Heart right ventricle (tissue), 16 donors: ENCODE results near the gene POLD2. TPM values are rescaled to one million over a fixed set of nuclear protein-coding genes. Genes with fewer than 3 reads are reported as not detected.

Experiments used
- ATAC-seq, 8 donors: fragments of 200-7000 bp; cut with Tn5 transposase; one replicate each; pipeline ENCODE4 v1.9.1; 2020; ENCODE audit warnings: mild to moderate bottlenecking in 8 of 8, moderate library complexity in 8 of 8, moderate number of reproducible peaks in 1 of 8
- DNase-seq, 2 donors: peaks; one replicate each; pipeline ENCODE4 v3.0.0-alpha.2; 2020
- H3K27ac ChIP-seq, 10 donors: fragments of 200-600 bp; sonication (generic) in 2 of 10; one replicate each; pipeline versions ENCODE4 v1.5.0 to v1.8.0; 2020 to 2022; ENCODE audit warnings: mild to moderate bottlenecking in 3 of 10
- H3K27me3 ChIP-seq, 7 donors: fragments of 200-600 bp; one replicate each; pipeline ENCODE4 v1.8.0; 2021 to 2022; ENCODE audit warnings: mild to moderate bottlenecking in 2 of 7
- H3K36me3 ChIP-seq, 9 donors: fragments of 200-600 bp; sonication (generic) in 1 of 9; one replicate each; pipeline versions ENCODE4 v1.5.0 to v1.8.0; 2020 to 2022; ENCODE audit warnings: mild to moderate bottlenecking in 2 of 9
- H3K4me1 ChIP-seq, 9 donors: fragments of 200-600 bp; sonication (generic) in 1 of 9; one replicate each; pipeline versions ENCODE4 v1.5.0 to v1.8.0; 2020 to 2022; ENCODE audit warnings: mild to moderate bottlenecking in 4 of 9
- H3K4me3 ChIP-seq, 10 donors: fragments of 200-600 bp; sonication (generic) in 2 of 10; one replicate each; pipeline versions ENCODE4 v1.5.0 to v1.8.0; 2020 to 2022; ENCODE audit warnings: mild to moderate bottlenecking in 7 of 10, moderate library complexity in 2 of 10
- H3K9me3 ChIP-seq, 11 donors: fragments of 200-600 bp in 10 of 11; sonication (generic) in 2 of 11; one replicate each; pipeline versions ENCODE4 v1.5.0 to v1.8.0; 2013 to 2022; ENCODE audit warnings: mild to moderate bottlenecking in 2 of 11, control low read depth in 1 of 11, moderate library complexity in 1 of 11
- WGBS, 2 donors: extraction: QIAGEN DNeasy Blood & Tissue Kit; methylation state at CpG; one replicate each; pipeline ENCODE4 v1.1.7; 2013; ENCODE audit warnings: inconsistent platforms in 1 of 2; 5-methylcytosine and 5-hydroxymethylcytosine counted together
- intact Hi-C, 10 donors: fragments of 100-400 bp; cut with DNase I; formaldehyde crosslinking; loops; one replicate each; pipeline versions ENCODE4 v1.11.1 to v1.14.2; 2022
- polyA plus RNA-seq, 2 donors: library from polyadenylated mRNA; stranded (reverse); fragments of 200-250 nt; gene quantifications; one replicate each; pipeline ENCODE4 v1.2.3, GENCODE V29; 2013
- total RNA-seq, 10 donors: library from RNA; stranded (reverse); fragmentation: NEBNext Ultra II Directional in 3 of 10; extraction: Animal tissue kit (Norgen Biotek cat#: 25700) in 3 of 10; gene quantifications; one replicate each; pipeline versions ENCODE4 v1.2.1 to v1.2.4, GENCODE V29; 2021 to 2023
- TF ChIP-seq, protein P1 (sequence below), 9 donors: fragments of 200-600 bp; sonication (generic) in 2 of 9; IDR thresholded peaks; one replicate each; pipeline versions ENCODE4 v1.5.0 to v1.8.0; 2021 to 2022; ENCODE audit warnings: antibody characterized with exemption in 9 of 9, mild to moderate bottlenecking in 5 of 9, moderate library complexity in 1 of 9
- donor health status: Arrhythmogenic right ventricular cardiomyopathy.
- donor health status: ischemic (EF 13 %, LVEDD 7.1; RV severe dilation, severe dysfunction).
- donor health status: healthy with polysubstance abuse.
- donor health status: DM: no; HTN: yes; CAD: no.
- donor health status: DM: no; HTN: no; CAD: no.
- donor health status: ischemic (EF 25% LVEDD 6.9; RV normal size, moderate dysfunction).
- donor health status: ischemic (EF 25% LVEDD 5.7; RV mildly dilated, moderate dysfunction).
- donor health status: healthy.
- donor health status: DM: yes; HTN: yes; CAD: no.
- donor health status: Ischemic cardiomyopathy.
- donor health status: ischemic (EF 35%, LVEDD 5.7; RV mildly dilated, moderate dysfunction).
- donor health status: nonischemic (EF 11% LVEDD 7.7; RV severe dilation, severe dysfunction).
- donor health status: DM: yes; HTN: yes; CAD: no.
- donor health status: PGD.
- donor health status: ischemic (EF 29% LVEDD 5.4; RV normal size, mild dysfunction).
- donor health status: nonischemic (EF 23%, LVEDD 6.1; RV moderate dilation, normal function).

Gene POLD2
- total and polyA plus RNA-seq, 12 donors = 64.4 to 150 (median 78.8) TPM

DNA sequence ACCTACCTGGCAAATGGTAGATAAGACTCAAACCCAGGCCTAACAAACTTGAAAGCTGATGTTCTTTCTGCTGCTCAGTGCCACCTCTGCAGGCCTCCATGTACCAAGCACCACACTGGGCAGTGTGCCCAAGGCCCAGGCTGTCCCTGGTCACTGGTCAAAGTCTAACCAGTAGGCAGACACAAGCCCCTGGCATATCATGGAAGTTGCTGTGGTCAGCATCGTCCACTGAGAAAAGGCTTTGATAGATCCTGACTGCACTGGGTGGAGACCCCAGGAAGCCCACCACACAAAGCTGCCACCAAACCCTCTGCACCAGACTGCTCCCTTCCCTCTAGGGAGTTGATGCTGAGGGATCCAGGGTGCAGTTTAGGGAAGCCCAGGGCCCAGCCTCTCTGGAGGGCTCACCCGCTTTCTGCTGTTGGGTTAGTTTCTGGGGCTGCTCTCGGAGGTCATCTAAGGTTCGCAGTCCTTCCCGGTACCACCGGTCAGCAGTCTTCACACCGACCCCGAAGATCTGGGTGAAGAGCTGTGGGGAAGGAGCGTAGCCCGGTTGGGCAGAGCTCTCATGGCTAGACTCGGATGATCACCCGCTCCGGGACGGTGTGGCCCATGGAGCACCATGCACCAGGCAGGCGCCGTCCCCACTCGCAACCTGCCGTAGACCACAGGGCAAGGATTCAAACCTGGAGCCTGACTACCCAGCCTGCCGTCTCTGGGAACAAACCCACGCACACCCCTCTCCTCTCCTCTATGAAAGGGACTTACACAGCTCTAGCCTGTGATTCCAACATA, 47.0 kb downstream of the POLD2 start:
- WGBS, 2 donors = 93 to 96% methylated on average over 20 of the region's 20 CpGs
- ATAC-seq = no peak
- intact Hi-C loops = loop anchor here in 2 of 10 donors (5.0 to 10.0 kb wide), 2 partner anchors 46 to 119 kb away; partner anchors contain the start of gene POLD2 (in 1 of the 2)
- TF ChIP-seq, protein P1, sequence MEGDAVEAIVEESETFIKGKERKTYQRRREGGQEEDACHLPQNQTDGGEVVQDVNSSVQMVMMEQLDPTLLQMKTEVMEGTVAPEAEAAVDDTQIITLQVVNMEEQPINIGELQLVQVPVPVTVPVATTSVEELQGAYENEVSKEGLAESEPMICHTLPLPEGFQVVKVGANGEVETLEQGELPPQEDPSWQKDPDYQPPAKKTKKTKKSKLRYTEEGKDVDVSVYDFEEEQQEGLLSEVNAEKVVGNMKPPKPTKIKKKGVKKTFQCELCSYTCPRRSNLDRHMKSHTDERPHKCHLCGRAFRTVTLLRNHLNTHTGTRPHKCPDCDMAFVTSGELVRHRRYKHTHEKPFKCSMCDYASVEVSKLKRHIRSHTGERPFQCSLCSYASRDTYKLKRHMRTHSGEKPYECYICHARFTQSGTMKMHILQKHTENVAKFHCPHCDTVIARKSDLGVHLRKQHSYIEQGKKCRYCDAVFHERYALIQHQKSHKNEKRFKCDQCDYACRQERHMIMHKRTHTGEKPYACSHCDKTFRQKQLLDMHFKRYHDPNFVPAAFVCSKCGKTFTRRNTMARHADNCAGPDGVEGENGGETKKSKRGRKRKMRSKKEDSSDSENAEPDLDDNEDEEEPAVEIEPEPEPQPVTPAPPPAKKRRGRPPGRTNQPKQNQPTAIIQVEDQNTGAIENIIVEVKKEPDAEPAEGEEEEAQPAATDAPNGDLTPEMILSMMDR (IDR thresholded peaks at IDR 0.05) = no peak
- Histone ChIP-seq H3K9me3 (no peaks in the 10 kb centered on the region), H3K36me3 (peaks cover 0 to 82% (median 53%) of the 10 kb centered on the region in 9 donors), H3K4me1 (peaks cover 28 to 90% (median 65%) of the 10 kb centered on the region in 9 donors), H3K27ac (peak overlapping the region in 6 of 10 donors; percentile 2 to 84 (median 62)), H3K27me3 (no peaks in the 10 kb centered on the region), H3K4me3 (no peak overlapping the region)
- no peak for DNase-seq

DNA sequence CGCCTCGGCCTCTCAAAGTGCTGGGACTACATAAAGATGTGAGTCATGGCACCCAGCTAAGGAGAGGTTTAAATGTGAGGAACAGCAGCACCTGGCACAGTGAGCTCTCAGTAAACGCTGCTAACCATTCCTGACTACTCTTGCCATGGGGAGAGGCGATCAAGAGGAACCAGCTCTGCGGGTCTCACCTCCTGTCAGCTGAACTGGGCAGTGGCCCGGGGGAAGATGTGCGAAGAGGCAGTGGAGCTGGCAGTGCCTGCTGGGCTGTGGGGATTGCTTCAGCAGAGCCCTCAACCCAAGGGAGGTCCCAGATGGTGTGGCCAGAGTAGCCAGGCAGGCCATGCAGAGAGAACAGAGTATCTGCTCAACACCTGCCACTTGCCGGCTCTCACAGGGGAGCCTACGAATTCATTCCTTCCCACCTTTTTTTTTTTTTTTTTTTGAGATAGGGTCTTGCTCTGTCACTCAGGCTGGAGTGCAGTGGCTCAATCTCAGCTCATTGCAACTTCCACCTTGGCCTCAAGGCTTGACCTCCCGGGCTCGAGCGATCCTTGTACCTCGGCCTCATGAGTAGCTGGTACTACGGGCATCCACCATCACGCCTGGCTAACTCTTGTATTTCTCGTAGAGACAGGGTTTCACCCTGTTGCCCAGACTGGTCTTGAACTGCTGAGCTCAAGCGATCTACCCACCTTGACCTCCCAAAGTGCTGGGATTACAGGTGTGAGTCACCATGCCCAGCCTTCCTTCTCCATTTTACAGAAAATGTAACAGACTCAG, 47.9 kb downstream of the POLD2 start:
- intact Hi-C loops = loop anchor here in 2 of 10 donors (5.0 to 10.0 kb wide), 2 partner anchors 47 to 119 kb away; partner anchors contain the start of gene POLD2 (in 1 of the 2)
- Histone ChIP-seq H3K27me3 (no peaks in the 10 kb centered on the region), H3K4me3 (no peak overlapping the region), H3K27ac (peak overlapping the region in 3 of 10 donors; percentile 31 to 84 (median 45)), H3K36me3 (peaks cover 0 to 79% (median 51%) of the 10 kb centered on the region in 9 donors), H3K9me3 (no peaks in the 10 kb centered on the region), H3K4me1 (peaks cover 25 to 85% (median 57%) of the 10 kb centered on the region in 9 donors)
- TF ChIP-seq, protein P1 (IDR thresholded peaks at IDR 0.05) = no peak
- WGBS, 2 donors = 93 to 96% methylated on average over 17 of the region's 17 CpGs
- ATAC-seq = no peak
- DNase-seq = no peak

DNA sequence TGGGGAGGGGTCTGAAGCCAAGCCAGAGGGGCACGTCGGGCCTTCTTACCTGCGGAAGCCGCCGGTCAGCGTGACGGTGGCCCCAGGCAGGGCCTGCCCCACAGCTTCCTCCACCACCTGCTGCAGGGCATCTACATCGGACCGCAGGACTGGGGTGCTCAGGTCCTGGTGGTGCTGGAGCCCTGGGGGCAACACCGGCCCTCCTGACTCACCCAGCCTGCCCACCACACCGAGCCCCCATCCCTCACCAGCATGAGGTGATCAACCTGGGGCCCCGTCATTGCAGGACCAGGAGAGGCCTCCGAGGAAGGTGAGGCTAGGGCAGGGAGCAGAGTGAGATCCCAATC, 49.0 kb downstream of the POLD2 start:
- 87 to 92% methylated on average over 13 of the region's 13 CpGs for WGBS, 2 donors
- peak overlapping the region in 9 of 10 donors; percentile 64 to 93 (median 74) for H3K27ac ChIP-seq
- ATAC-seq (no peak), DNase-seq (no peak)
- H3K27me3 ChIP-seq = no peaks in the 10 kb centered on the region
- H3K9me3 ChIP-seq = no peaks in the 10 kb centered on the region
- peak overlapping the region in 4 of 10 donors; percentile 14 to 25 (median 20) for H3K4me3 ChIP-seq
- peaks cover 25 to 73% (median 56%) of the 10 kb centered on the region in 9 donors for H3K4me1 ChIP-seq
- TF ChIP-seq, protein P1 (IDR thresholded peaks at IDR 0.05) = no peak
- intact Hi-C loops = loop anchor here in 6 of 10 donors (5.0 to 10.0 kb wide), 4 partner anchors 120 to 403 kb away; partner anchors contain the start of gene YKT6 (in 1 of the 6)
- H3K36me3 ChIP-seq = peaks cover 0 to 67% (median 39%) of the 10 kb centered on the region in 9 donors
